Activated T-cell treated with anti-CD3 and anti-CD28 coated beads, Interleukin-2, amount 50 U/mL, for 72 hours (primary cell): Measurements from ENCODE around the gene KCNQ4. TPM values are rescaled to one million over a fixed set of nuclear protein-coding genes. Genes with fewer than 3 reads are reported as not detected.
A peak's percentile ranks its signal among the peaks of the same experiment; 100 is the strongest.

Experiments
- ATAC-seq, 2 donors: fragments of 150-1000 bp; cut with Tn5 transposase; replicated peaks in 1 of 2; 2 replicates each; pipeline ENCODE4 v1.10.0; 2021; ENCODE audit warnings: moderate library complexity in 2 of 2, mild to moderate bottlenecking in 1 of 2
- DNase-seq, 2 donors: peaks; one replicate each; pipeline ENCODE4 v3.0.0; 2021 to 2022; ENCODE audit warnings: mixed read lengths in 1 of 2
- H3K27ac Mint-ChIP-seq: one replicate; pipeline ENCODE4 v1.8.0; 2022; ENCODE audit warnings: mild to moderate bottlenecking, moderate library complexity, mixed read lengths
- H3K27me3 Mint-ChIP-seq: one replicate; pipeline ENCODE4 v1.8.0; 2022; ENCODE audit warnings: low read depth, mixed read lengths
- H3K36me3 Mint-ChIP-seq, 2 donors: one replicate each; pipeline ENCODE4 v1.8.0; 2022; ENCODE audit warnings: mixed read lengths in 2 of 2, mild to moderate bottlenecking in 1 of 2; ENCODE audit not compliant: insufficient read depth in 2 of 2
- H3K4me1 Mint-ChIP-seq: one replicate; pipeline ENCODE4 v1.8.0; 2022; ENCODE audit warnings: low read depth, mixed read lengths
- H3K4me3 Mint-ChIP-seq, 2 donors: one replicate each; pipeline ENCODE4 v1.8.0; 2022; ENCODE audit warnings: mild to moderate bottlenecking in 2 of 2, mixed read lengths in 2 of 2, moderate library complexity in 2 of 2
- H3K9me3 Mint-ChIP-seq, 2 donors: one replicate each; pipeline ENCODE4 v1.8.0; 2022; ENCODE audit warnings: mixed read lengths in 2 of 2
- total RNA-seq, 2 donors: library from RNA; stranded (reverse); gene quantifications; one replicate each; pipeline ENCODE4 v1.2.3, GENCODE V29; 2022

KCNQ4 gene
- total RNA-seq, 2 donors from 2014 or later: 0.58 to 0.60 TPM

DNA sequence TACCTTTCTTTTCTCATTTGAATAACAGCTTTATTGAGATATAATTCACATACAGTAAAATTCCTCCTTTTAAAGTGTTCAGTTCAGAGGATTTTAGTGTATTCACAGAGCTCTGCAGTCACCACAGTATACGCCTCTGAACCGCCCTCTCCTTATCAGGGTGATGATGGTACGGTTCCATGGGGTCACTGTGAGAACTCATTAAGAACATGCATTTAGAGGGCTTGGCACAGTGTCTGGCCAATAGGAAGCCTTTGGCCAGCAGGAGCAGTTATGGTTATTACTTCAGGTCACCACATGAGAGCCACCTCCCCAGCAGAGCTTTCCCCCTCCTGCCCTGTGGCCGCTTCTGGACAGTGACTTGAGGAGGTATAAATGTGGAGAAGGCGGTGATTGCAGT lies 27.3 kb downstream of the KCNQ4 start:
- DNase-seq (no peak), ATAC-seq (no peak)
- peaks cover 23% of the 10 kb centered on the region for H3K4me1 Mint-ChIP-seq
- H3K4me3 Mint-ChIP-seq: no peak overlapping the region
- H3K27ac Mint-ChIP-seq: no peak overlapping the region
- peaks cover 2 to 3% of the 10 kb centered on the region in 2 donors for H3K9me3 Mint-ChIP-seq
- peaks cover 0 to 4% of the 10 kb centered on the region in 2 donors for H3K36me3 Mint-ChIP-seq
- peaks cover 6% of the 10 kb centered on the region for H3K27me3 Mint-ChIP-seq

DNA sequence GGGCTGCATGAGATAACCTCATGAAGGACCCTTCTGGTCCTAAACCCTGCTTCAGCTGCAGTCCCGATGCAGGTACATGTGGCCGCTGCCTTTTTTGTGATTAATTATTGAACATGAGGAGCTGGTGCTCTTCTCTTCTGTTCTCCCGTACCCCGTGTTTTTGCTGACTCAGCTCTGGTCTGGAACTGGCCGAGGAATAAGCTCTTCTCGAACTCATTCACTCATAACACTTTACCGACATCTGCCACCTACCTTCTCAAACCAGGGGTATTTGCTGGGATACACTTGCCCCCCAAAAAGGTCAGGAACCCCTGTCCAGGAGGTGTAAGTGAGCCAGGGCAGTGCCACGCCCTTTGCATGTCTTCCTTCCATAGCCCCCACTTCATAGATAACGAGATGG lies 31.8 kb downstream of the KCNQ4 start:
- ATAC-seq (no peak), DNase-seq (no peak)
- no peak overlapping the region for H3K4me3 Mint-ChIP-seq
- H3K9me3 Mint-ChIP-seq: no peaks in the 10 kb centered on the region
- peaks cover 13% of the 10 kb centered on the region for H3K4me1 Mint-ChIP-seq
- H3K27ac Mint-ChIP-seq: no peak overlapping the region
- no peaks in the 10 kb centered on the region for H3K27me3 Mint-ChIP-seq
- H3K36me3 Mint-ChIP-seq: no peaks in the 10 kb centered on the region

DNA sequence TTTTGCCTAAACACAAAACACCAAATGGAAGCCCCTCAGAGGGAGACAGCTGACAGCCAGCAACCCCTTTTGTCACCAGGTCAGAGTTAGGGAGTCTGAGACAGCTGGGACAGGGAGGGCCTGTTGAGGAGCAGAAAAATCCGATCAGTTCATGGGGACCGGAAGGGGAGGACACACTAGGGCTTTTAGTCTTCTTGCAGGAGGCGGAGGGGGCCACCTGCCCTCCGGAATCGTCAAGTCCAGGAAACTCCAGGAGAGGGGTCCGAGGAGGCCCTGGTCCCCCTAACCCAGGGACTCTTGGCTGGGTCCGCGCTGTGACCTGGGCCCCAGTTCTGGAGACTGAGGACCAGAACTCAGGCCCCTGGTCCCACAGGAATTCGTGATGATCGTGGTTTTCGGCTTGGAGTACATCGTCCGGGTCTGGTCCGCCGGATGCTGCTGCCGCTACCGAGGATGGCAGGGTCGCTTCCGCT lies 34.2 kb downstream of the KCNQ4 start:
- no peak for DNase-seq
- peaks cover 11% of the 10 kb centered on the region for H3K4me1 Mint-ChIP-seq
- no peak overlapping the region for H3K27ac Mint-ChIP-seq
- H3K36me3 Mint-ChIP-seq: no peaks in the 10 kb centered on the region
- H3K27me3 Mint-ChIP-seq: no peaks in the 10 kb centered on the region
- ATAC-seq: no peak
- peak overlapping the region; percentile 80 to 81 for H3K4me3 Mint-ChIP-seq
- no peaks in the 10 kb centered on the region for H3K9me3 Mint-ChIP-seq

DNA sequence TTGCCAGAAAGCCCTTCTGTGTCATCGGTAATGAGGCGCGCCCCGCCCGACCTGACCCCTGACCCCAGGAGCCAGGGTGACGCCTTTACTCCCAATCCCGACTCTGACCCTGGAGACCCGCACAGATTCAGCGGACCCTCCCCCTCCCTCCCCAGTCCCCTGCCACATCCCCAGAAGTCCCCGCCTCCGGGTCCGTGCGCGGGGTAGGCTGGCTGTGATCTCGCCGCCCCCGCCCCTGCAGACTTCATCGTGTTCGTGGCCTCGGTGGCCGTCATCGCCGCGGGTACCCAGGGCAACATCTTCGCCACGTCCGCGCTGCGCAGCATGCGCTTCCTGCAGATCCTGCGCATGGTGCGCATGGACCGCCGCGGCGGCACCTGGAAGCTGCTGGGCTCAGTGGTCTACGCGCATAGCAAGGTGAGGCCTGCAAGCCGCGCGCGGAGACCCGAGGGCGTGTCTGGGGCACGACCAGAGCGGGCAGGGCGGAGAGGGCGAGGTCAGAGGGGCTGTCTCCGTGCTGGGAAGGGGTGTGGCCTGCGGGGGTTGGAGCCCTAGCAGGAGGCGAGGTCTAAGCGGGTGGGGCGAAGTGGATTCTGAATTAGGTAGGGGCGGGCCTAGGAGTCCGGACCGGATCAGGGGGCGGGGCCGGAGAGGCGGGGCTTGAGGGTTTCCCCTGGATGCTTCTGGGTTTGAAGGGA lies 34.8 kb downstream of the KCNQ4 start:
- H3K36me3 Mint-ChIP-seq: no peaks in the 10 kb centered on the region
- no peaks in the 10 kb centered on the region for H3K9me3 Mint-ChIP-seq
- H3K27me3 Mint-ChIP-seq: no peaks in the 10 kb centered on the region
- H3K4me1 Mint-ChIP-seq: peaks cover 11% of the 10 kb centered on the region
- H3K4me3 Mint-ChIP-seq: peak overlapping the region; percentile 80 to 81
- ATAC-seq: peak; percentile 97 to 98
- peak; percentile 92 for DNase-seq
- no peak overlapping the region for H3K27ac Mint-ChIP-seq

DNA sequence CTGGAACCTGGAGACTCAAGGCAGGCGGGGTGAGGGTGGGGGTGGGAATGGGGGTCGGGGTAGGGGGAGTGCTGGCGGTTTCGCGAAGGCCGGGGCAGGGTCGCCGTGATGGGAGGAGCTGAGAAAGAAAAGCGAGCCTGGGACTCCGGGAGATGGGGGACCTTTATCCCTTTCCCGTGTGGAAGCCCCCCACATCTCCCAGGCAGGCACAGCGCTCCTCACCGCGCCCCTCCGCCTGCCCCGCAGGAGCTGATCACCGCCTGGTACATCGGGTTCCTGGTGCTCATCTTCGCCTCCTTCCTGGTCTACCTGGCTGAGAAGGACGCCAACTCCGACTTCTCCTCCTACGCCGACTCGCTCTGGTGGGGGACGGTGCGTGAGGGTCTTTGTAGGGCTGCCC lies 35.5 kb downstream of the KCNQ4 start:
- ATAC-seq: no peak
- Mint-ChIP-seq H3K4me3 (peak overlapping the region; percentile 30 to 81), H3K4me1 (peaks cover 11% of the 10 kb centered on the region), H3K27me3 (no peaks in the 10 kb centered on the region), H3K36me3 (no peaks in the 10 kb centered on the region), H3K9me3 (no peaks in the 10 kb centered on the region), H3K27ac (no peak overlapping the region)
- no peak for DNase-seq

DNA sequence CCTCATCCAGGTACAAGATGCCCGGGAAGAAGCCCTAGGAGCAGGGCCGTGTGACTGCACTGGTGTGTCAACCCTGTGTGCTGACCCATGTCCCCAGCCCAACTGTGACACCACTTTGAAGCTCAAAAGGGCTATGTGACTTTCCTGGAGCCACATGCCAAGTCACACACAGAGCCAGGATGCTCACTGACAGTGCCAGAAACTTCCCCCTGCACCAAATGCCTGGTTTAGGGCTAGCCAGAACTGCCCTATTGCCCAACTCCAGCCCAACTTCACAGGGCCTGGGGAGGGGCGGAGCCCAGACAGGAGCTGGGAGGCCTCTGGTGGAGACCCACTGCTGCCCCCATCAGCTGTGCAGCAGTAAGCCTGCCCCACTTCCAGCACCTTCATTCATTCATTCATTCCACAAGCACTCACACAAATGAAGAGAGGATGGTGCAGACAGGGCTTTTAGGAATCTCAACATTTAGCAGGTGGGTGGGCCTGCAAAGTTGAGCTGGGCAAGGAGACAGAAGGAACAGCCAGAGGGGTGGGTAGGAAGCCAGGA lies 36.7 kb downstream of the KCNQ4 start:
- Mint-ChIP-seq H3K27me3 (no peaks in the 10 kb centered on the region), H3K27ac (no peak overlapping the region), H3K9me3 (no peaks in the 10 kb centered on the region), H3K36me3 (no peaks in the 10 kb centered on the region), H3K4me1 (peaks cover 17% of the 10 kb centered on the region), H3K4me3 (no peak overlapping the region)
- DNase-seq: no peak
- ATAC-seq: no peak

DNA sequence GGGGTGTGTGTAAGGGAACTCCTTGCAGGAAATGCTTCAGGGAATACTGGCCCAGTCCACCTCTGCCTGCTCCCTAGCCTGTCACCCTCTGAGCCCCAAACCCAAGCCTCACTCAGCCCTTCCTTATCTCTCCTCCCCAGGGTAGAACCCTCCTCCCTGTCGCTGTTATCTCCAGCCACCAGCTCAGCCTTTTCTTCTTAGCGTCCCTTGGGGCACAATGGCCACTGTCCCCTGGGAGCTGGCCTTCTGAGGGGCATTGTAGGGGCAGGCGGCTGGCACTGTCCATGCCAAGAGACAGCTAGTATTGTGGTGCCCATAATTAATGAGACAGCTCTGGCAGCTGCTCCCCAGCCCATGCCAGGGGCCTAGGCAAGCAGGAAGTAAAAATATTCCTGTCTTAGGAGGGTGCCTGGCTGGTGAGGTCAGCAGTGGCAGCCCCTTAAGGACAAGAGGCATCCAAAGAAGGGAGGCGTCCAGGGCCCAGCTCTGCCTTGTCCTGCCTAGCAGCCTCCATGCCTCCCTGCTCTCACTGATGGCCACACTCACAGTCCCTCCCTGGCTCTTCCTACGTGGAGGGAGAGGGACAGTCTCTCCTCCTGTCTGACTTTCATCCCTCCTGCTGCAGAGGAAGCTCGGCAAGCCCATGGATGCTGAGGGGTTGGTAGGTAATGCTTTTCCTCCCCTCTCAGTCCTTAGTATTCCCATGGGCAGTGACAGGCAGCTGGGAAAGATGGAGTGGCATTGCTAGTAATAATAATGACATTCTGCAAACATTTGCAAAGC lies 37.5 kb downstream of the KCNQ4 start:
- no peaks in the 10 kb centered on the region for H3K9me3 Mint-ChIP-seq
- no peak overlapping the region for H3K4me3 Mint-ChIP-seq
- no peak for DNase-seq
- no peak overlapping the region for H3K27ac Mint-ChIP-seq
- H3K27me3 Mint-ChIP-seq: no peaks in the 10 kb centered on the region
- ATAC-seq: no peak
- H3K4me1 Mint-ChIP-seq: peaks cover 22% of the 10 kb centered on the region
- no peaks in the 10 kb centered on the region for H3K36me3 Mint-ChIP-seq

DNA sequence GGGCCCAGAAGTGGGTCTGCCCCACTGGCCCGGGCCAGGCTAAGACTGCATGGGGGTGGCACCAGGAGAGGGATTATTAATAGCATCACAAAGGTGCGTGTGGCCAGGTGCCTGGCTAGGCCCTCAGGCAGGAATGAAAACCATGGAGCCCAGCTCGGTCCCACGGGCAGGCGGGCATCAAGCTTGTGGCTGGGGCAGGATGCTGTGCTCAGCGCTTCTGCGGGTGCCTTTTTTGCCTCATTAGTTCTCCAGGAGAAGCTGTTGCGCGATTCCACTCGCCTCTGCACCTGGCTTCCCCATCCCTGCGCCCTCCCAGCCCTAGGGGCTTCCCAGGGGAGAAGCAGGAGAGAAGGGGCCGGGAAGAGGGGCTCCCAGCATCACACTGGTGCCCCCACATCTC lies 39.3 kb downstream of the KCNQ4 start:
- Mint-ChIP-seq H3K4me1 (peaks cover 28% of the 10 kb centered on the region), H3K27me3 (no peaks in the 10 kb centered on the region), H3K9me3 (no peaks in the 10 kb centered on the region), H3K27ac (no peak overlapping the region), H3K4me3 (no peak overlapping the region), H3K36me3 (no peaks in the 10 kb centered on the region)
- ATAC-seq (no peak), DNase-seq (no peak)

DNA sequence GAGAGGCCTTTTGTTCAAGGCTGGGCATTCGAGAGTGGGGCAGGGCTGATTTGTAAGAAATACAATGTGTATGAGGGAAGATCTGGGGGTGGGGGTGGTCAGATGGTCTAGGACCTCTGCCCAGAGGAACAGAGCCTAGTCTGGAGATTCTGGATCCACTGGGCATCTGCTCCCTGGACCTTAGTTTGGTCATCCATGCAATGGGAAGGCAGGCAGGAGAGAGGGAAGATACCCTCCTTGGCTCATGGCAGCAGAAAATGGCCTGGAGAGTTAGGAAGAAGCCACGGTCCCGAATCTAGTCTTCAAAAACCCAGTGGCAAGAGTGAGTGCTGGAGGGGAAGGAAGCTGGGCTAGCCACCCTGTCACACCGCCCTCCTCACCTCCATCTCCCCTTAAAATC lies 39.8 kb downstream of the KCNQ4 start:
- peaks cover 27% of the 10 kb centered on the region for H3K4me1 Mint-ChIP-seq
- ATAC-seq: no peak

DNA sequence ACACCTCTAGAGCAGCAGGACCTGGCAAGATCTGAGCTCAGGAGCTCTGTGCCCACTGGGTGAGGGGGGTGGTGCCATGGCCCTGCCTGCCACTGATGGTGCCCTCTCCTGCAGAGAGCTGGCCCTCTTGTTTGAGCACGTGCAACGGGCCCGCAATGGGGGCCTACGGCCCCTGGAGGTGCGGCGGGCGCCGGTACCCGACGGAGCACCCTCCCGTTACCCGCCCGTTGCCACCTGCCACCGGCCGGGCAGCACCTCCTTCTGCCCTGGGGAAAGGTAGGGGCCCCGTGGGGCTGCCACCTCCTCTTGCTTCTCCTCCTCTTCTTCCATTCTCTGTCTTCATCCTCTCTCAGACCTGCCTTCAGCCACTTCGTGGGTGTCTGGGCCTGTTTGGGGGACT lies 40.4 kb downstream of the KCNQ4 start:
- ATAC-seq (no peak), DNase-seq (no peak)
- Mint-ChIP-seq H3K4me1 (peaks cover 21% of the 10 kb centered on the region), H3K4me3 (no peak overlapping the region), H3K9me3 (no peaks in the 10 kb centered on the region), H3K36me3 (no peaks in the 10 kb centered on the region), H3K27ac (no peak overlapping the region), H3K27me3 (no peaks in the 10 kb centered on the region)

More for the DNA sequence above, 39.8 kb downstream of the KCNQ4 start:
- DNase-seq: no peak
- Mint-ChIP-seq H3K27ac (no peak overlapping the region), H3K27me3 (no peaks in the 10 kb centered on the region), H3K36me3 (no peaks in the 10 kb centered on the region), H3K9me3 (no peaks in the 10 kb centered on the region), H3K4me3 (no peak overlapping the region)

DNA sequence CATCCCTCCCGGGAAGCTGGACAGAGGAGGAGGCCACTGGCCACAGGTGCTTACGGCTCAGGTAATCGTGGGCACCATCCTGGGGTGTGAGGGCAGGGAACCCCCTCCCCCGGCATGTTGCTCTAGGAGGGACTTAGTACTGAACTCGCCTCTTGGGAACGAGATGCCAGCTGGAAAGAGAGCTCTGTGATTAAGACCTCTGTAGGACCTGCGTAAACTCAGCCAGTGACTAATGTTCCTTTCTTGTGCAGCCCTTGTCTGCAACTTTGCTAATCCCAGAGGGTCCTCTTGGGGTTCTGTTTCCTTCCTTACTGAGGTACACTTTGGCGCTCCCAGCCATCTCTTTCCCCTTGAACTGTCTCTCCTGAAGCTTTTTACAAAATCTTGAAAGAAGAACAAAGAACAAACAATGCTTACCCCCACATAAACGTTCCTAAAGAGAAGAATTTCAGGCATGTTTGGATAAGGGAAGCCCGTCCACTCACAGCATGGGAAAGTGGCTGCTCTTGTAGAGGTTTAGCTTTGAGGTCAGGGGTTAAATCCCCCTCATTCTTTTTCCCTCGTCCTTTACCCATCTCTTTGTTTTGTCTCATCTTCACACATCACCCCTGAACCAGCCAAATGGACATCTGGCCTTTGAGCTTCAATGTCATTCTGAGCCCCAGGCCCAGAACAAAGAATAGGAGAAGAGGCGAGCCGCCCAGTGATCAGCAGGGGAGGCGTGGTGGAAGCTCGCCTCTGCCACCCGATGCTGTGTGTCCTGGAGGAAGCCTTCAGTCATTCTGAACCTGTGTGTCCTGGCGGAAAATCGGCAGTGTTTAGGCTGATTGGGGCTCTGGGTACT lies 41.2 kb downstream of the KCNQ4 start:
- H3K27me3 Mint-ChIP-seq: no peaks in the 10 kb centered on the region
- no peaks in the 10 kb centered on the region for H3K9me3 Mint-ChIP-seq
- H3K27ac Mint-ChIP-seq: no peak overlapping the region
- H3K36me3 Mint-ChIP-seq: no peaks in the 10 kb centered on the region
- DNase-seq (no peak), ATAC-seq (no peak)
- H3K4me1 Mint-ChIP-seq: peaks cover 17% of the 10 kb centered on the region
- no peak overlapping the region for H3K4me3 Mint-ChIP-seq

DNA sequence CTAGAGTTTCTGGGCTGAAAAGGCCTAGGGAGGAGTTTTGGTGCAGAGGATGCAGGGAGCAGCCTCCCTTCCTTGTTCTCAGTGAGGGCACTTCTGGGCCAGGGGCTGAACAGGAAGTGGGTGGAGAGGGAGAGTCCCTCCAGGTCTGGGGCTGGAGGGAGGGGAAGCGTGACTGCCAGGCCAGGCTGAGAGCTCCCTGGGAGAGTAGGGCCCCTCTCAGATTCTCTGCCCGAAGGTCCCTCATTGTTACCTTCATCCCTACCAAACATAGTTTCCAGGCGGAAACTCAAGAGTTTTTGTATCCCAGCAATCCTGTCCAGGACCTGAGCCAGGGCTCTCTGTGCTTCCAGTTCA lies 41.8 kb downstream of the KCNQ4 start:
- Mint-ChIP-seq H3K27ac (no peak overlapping the region), H3K9me3 (no peaks in the 10 kb centered on the region), H3K4me3 (no peak overlapping the region), H3K36me3 (no peaks in the 10 kb centered on the region), H3K4me1 (peaks cover 17% of the 10 kb centered on the region), H3K27me3 (no peaks in the 10 kb centered on the region)
- ATAC-seq (peak; percentile 51 to 64), DNase-seq (peak in 1 of 2 donors; percentile 24)

DNA sequence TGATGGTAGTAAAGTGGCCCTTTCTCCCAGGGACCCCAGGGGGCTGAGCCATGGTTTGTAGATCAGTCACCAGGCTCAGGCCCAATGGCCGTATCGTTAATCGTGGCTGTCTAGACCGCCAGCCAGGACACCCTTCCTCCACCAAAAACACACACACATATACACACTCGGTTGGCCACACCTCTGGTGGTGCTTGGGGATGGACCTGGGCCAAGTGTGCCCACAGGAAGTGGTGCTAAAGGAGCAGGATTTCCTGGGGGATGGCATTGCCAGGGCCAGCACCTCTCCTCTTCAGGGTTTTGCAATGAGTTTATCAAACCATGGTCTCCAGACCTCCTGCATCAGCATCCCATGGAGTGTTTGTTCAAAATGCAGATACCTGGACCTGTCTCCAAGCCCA lies 42.4 kb downstream of the KCNQ4 start:
- no peaks in the 10 kb centered on the region for H3K27me3 Mint-ChIP-seq
- no peak overlapping the region for H3K4me3 Mint-ChIP-seq
- ATAC-seq (no peak), DNase-seq (no peak)
- H3K36me3 Mint-ChIP-seq: no peaks in the 10 kb centered on the region
- no peak overlapping the region for H3K27ac Mint-ChIP-seq
- no peaks in the 10 kb centered on the region for H3K9me3 Mint-ChIP-seq
- peaks cover 17% of the 10 kb centered on the region for H3K4me1 Mint-ChIP-seq
